Measurements from ENCODE around the gene SPOCD1.

DNA sequence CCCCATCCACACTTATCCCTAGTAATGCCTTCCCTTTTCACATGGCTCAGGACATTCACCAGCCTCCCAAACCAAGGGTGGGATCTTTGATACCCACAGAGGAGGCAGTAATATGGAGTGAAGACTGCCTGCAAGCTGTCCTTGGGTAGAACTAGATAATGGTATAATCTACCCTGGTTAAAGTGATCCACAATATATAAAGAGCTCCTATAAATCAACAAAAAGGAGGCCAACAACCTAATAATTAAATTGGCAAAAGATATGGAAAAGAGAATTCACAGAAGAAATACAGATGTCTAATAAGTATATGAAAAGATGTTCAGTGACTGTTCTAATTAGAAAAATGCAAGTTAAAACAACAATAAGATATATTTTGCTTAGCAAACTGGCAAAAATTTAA, 30.7 kb upstream of the SPOCD1 start:
- TF ChIP-seq, protein P1, sequence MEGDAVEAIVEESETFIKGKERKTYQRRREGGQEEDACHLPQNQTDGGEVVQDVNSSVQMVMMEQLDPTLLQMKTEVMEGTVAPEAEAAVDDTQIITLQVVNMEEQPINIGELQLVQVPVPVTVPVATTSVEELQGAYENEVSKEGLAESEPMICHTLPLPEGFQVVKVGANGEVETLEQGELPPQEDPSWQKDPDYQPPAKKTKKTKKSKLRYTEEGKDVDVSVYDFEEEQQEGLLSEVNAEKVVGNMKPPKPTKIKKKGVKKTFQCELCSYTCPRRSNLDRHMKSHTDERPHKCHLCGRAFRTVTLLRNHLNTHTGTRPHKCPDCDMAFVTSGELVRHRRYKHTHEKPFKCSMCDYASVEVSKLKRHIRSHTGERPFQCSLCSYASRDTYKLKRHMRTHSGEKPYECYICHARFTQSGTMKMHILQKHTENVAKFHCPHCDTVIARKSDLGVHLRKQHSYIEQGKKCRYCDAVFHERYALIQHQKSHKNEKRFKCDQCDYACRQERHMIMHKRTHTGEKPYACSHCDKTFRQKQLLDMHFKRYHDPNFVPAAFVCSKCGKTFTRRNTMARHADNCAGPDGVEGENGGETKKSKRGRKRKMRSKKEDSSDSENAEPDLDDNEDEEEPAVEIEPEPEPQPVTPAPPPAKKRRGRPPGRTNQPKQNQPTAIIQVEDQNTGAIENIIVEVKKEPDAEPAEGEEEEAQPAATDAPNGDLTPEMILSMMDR (IDR thresholded peaks at IDR 0.05) = no peak
- no peak for TF ChIP-seq POLR2A (IDR thresholded peaks at IDR 0.05)

All from heart left ventricle (tissue), 13 donors.